Measurements from ENCODE around the gene SDS. TPM values are rescaled to one million over a fixed set of nuclear protein-coding genes. Genes with fewer than 3 reads are reported as not detected.

SDS gene, protein sequence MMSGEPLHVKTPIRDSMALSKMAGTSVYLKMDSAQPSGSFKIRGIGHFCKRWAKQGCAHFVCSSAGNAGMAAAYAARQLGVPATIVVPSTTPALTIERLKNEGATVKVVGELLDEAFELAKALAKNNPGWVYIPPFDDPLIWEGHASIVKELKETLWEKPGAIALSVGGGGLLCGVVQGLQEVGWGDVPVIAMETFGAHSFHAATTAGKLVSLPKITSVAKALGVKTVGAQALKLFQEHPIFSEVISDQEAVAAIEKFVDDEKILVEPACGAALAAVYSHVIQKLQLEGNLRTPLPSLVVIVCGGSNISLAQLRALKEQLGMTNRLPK
- total RNA-seq, result not detected

DNA sequence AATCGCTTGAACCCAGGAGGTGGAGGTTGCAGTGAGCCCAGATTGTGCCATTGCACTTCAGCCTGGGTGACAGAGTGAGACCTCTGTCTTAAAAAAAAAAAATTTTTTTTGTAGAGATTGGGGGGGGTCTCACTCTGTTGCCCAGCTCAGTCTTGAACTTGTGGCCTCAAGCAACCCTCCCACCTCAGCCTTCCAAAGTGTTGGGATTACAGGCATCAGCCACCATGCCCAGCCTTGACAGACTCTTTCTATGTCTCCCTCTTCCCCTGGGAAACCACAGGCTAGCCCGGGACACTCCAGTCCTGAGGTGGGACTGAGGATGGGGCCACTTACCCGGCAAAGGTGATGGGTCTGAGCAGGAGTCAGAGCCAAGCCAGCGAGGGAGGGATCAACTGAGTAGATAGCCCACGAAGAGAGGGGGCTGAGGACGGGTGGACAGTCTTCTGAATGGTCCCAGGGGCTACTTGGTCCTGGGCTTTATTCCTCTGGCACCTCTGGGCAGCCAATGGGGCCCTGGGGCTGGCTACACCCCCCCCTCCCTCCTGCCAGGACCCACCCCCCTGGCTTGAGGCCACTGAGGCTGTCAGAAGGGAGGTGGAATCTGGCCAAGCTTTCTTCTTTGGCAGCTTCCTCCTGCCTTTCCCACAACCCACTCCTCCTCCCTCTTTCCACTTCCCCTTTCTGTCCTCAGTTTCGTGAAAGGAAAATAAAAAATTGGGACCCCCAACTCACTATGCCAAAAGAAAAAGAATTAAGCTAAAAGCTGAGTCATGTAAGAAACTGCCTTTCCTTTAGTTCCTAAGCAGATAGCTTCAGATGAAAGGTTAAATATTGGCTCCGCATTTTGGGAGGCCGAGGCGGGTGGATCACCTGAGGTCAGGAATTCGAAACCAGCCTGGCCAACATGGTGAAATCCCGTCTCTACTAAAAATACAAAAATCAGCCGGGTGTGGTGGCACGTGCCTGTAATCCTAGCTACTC, at the start of gene SDS:
TSS of gene SDS (minus strand) at position 453 of the 981 bp plus-strand sequence. CDS start 4,179 bp downstream, outside the sequence.
- H3K9me3 Mint-ChIP-seq, result no peaks in the 10 kb centered on the region
- DNase-seq, result no peak
- no peaks in the 10 kb centered on the region for H3K4me1 Mint-ChIP-seq
- ChIA-PET CTCF (interaction anchor here (1.1 kb wide), 1 partner anchor 22 kb away, joined by 4 read pairs; no protein-coding TSS in a partner anchor), POLR2A (no interaction called here)
- no peak within 1 kb of the TSS for H3K27ac Mint-ChIP-seq
- no peaks in the 10 kb centered on the region for H3K36me3 Mint-ChIP-seq (ENCODE audit: low read depth)
- peaks cover 10% of the 10 kb centered on the region for H3K27me3 Mint-ChIP-seq
- H3K4me3 Mint-ChIP-seq, result no peak within 1 kb of the TSS

DNA sequence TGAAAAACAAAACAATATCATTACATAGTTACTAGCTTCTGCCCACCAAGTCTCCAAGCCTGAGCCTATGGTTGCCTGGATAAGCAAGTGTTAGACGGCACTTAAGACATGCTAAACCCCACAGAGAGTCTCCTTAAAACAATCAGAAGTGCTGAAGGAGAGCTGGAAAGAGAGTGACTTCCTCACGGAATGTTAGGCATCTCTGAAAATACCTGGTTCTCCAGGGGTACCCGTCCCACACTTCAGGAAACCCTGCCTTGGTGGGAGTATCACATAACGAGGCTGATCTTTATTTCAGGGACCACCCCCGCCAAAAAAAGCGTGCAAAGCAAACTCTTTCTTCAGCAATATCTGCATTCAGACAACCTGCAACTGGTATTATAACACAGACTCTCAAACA, 49.6 kb upstream of the SDS start:
- DNase-seq, result no peak
- no peaks in the 10 kb centered on the region for H3K36me3 Mint-ChIP-seq (ENCODE audit: low read depth)
- CTCF ChIA-PET, result no interaction called here
- no peak overlapping the region for H3K4me3 Mint-ChIP-seq
- POLR2A ChIA-PET, result no interaction called here
- H3K9me3 Mint-ChIP-seq, result no peaks in the 10 kb centered on the region
- H3K27ac Mint-ChIP-seq, result no peak overlapping the region
- no peaks in the 10 kb centered on the region for H3K4me1 Mint-ChIP-seq
- peaks cover 24% of the 10 kb centered on the region for H3K27me3 Mint-ChIP-seq

DNA sequence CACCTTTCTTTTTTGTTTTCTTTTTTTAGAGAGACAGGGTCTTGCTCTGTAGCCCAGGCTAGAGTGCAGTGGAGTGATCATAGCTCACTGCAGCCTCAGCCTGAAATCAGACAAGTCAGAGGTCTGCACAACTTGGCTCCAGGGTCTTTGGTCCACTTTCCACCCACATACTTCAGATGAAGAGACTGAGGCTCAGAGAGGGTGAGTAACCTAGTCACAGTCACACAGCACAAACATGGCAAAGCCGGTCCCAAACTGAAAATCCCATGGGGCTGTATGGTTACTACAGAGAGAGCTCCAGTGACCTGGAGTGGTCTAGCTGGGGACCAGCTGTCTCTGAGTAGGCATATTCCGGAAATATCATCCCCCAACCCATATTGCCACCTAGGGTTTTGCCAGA, 48.8 kb upstream of the SDS start:
- no peaks in the 10 kb centered on the region for H3K4me1 Mint-ChIP-seq

DNA sequence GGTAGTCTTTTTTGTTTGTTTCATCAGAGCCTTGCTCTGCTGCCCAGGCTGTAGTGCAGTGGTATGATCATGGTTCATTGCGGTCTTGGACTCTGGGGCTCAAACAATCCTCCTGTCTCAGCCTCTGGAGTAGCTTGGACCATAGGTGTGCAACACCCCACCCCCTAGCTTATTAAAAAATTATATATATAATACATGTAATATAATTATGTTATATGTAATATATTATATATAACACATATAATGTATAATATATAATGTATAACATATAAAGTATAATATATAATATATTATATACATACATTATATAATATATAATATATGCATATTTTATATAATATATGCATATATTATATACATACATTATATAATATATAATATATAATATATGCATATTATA, 46.2 kb upstream of the SDS start:
- Mint-ChIP-seq H3K9me3 (peaks cover 8% of the 10 kb centered on the region), H3K4me3 (no peak overlapping the region), H3K27ac (no peak overlapping the region), H3K4me1 (no peaks in the 10 kb centered on the region), H3K27me3 (peaks cover 27% of the 10 kb centered on the region), H3K36me3 (ENCODE audit: low read depth) (no peaks in the 10 kb centered on the region)
- no peak for DNase-seq
- CTCF ChIA-PET, result interaction anchor here (0.6 kb wide), 1 partner anchor 61 kb away, joined by 3 read pairs; no protein-coding TSS in a partner anchor
- POLR2A ChIA-PET, result no interaction called here

More for the DNA sequence above, 48.8 kb upstream of the SDS start:
- POLR2A ChIA-PET, result no interaction called here
- Mint-ChIP-seq H3K27me3 (peaks cover 23% of the 10 kb centered on the region), H3K9me3 (no peaks in the 10 kb centered on the region), H3K36me3 (ENCODE audit: low read depth) (no peaks in the 10 kb centered on the region), H3K27ac (no peak overlapping the region), H3K4me3 (no peak overlapping the region)
- DNase-seq, result no peak
- CTCF ChIA-PET, result interaction anchor here (0.6 to 1.3 kb wide), 3 partner anchors 9 to 456 kb away, joined by 3 to 5 read pairs (median 4); no protein-coding TSS in a partner anchor

DNA sequence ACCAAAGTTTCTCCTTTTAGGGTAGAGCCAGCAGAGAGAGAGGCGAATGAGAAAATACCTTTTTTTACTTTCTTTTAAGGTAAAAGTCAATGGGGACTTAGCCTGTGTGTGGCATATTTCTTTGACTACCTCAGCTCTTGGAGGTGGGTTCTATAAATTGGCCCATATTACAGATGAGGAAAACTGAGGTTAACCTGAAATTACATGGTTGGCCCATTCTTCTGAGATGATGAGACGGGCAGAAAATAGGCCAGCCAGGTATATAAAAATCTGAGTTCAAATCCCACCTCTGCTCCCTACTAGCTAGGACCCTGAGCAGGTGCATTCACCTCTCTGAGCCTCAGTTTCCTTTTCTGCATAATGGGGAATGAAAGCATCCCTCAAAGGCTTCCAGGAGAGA, 45.6 kb upstream of the SDS start:
- Mint-ChIP-seq H3K27me3 (peaks cover 27% of the 10 kb centered on the region), H3K4me3 (no peak overlapping the region), H3K9me3 (peaks cover 8% of the 10 kb centered on the region), H3K27ac (no peak overlapping the region), H3K4me1 (no peaks in the 10 kb centered on the region), H3K36me3 (ENCODE audit: low read depth) (no peaks in the 10 kb centered on the region)
- ChIA-PET CTCF (interaction anchor here (0.6 kb wide), 1 partner anchor 61 kb away, joined by 3 read pairs; no protein-coding TSS in a partner anchor), POLR2A (no interaction called here)
- no peak for DNase-seq

DNA sequence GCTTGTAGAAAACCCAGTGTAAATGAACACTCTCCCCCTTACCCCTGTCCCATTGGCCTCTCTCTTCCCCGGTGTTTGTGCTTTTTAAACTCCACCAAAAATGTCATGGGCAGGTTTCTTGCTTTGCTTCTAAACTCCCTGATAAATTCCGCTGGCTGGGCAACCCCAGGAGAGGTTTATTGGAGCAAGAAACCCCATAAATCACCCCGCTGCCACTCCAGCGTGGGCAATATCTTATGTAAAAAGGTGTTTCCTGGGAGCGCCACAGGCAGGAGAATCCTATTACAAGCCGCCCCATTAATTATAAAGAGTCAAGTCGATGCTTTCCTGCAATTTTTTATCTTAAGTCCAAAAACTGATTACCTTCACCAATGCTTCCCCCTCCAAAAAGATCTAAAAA, 45.2 kb upstream of the SDS start:
- POLR2A ChIA-PET, result no interaction called here

DNA sequence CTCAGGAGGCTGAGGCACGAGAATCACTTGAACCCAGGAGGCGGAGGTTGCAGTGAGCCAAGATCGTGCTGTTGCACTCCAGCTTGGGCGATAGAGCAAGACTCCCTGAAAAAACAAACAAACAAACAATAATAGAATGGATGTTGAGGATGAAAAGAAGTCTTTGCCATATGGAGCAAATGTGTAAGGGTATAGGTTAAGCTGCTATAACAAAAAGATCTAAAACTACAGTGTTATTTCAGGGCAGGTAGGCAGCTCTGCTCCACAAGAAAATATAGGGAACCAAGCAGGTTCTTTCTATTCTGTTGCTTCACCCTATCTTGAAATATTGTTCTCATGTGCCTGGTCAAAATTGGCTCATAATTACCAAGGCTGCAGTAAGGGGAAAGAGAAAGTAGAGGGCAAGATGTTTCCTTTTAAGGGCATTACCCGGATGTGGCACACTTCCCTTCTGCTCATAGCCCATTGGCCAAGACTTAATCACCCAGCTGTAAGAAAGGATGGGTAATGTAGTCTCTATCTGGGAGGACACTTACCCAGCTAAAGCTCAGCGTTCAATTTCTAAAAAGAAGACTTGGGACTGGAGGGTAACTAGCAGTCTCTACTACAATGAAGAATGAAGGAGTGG, 42.0 kb upstream of the SDS start:
- ChIA-PET POLR2A (no interaction called here), CTCF (interaction anchor here (0.6 to 1.5 kb wide), 3 partner anchors 14 to 248 kb away, joined by 3 to 5 read pairs (median 5); no protein-coding TSS in a partner anchor)
- H3K9me3 Mint-ChIP-seq, result peaks cover 8% of the 10 kb centered on the region
- H3K4me1 Mint-ChIP-seq, result no peaks in the 10 kb centered on the region
- H3K36me3 Mint-ChIP-seq (ENCODE audit: low read depth), result no peaks in the 10 kb centered on the region
- no peak for DNase-seq
- no peak overlapping the region for H3K4me3 Mint-ChIP-seq
- peaks cover 19% of the 10 kb centered on the region for H3K27me3 Mint-ChIP-seq
- no peak overlapping the region for H3K27ac Mint-ChIP-seq

More for the DNA sequence above, 45.2 kb upstream of the SDS start:
- Mint-ChIP-seq H3K27ac (no peak overlapping the region), H3K27me3 (peaks cover 27% of the 10 kb centered on the region), H3K4me1 (no peaks in the 10 kb centered on the region), H3K4me3 (no peak overlapping the region), H3K36me3 (ENCODE audit: low read depth) (no peaks in the 10 kb centered on the region), H3K9me3 (peaks cover 8% of the 10 kb centered on the region)
- DNase-seq, result no peak
- CTCF ChIA-PET, result no interaction called here

DNA sequence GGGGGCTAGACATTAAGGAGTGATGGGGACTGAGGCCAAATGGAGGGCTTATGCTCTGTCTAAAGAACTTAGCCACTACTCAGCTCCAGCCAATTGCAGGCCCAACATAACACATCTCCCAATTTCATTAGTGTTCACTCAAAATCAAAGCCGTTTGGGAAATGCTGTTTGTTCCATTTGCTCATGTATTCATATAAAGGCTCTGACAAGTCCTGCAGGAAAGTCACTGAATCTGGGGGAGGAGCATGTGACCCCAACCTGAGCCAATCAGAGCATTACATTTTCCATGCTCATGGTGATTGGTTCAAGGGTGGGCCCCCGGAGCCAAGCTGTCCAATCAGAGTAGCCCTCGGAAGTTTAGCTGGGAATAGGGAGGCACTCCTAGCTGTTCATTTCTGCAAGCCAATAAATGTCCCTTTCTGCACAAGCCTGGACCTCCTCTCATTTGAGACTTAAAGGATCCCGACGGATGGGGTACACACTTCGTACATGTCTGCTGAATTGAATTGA, 39.4 kb upstream of the SDS start:
- CTCF ChIA-PET, result no interaction called here
- DNase-seq, result no peak
- no peak overlapping the region for H3K27ac Mint-ChIP-seq
- H3K36me3 Mint-ChIP-seq (ENCODE audit: low read depth), result no peaks in the 10 kb centered on the region
- peaks cover 12% of the 10 kb centered on the region for H3K27me3 Mint-ChIP-seq
- POLR2A ChIA-PET, result no interaction called here
- H3K4me3 Mint-ChIP-seq, result no peak overlapping the region
- H3K4me1 Mint-ChIP-seq, result no peaks in the 10 kb centered on the region
- H3K9me3 Mint-ChIP-seq, result peaks cover 8% of the 10 kb centered on the region

DNA sequence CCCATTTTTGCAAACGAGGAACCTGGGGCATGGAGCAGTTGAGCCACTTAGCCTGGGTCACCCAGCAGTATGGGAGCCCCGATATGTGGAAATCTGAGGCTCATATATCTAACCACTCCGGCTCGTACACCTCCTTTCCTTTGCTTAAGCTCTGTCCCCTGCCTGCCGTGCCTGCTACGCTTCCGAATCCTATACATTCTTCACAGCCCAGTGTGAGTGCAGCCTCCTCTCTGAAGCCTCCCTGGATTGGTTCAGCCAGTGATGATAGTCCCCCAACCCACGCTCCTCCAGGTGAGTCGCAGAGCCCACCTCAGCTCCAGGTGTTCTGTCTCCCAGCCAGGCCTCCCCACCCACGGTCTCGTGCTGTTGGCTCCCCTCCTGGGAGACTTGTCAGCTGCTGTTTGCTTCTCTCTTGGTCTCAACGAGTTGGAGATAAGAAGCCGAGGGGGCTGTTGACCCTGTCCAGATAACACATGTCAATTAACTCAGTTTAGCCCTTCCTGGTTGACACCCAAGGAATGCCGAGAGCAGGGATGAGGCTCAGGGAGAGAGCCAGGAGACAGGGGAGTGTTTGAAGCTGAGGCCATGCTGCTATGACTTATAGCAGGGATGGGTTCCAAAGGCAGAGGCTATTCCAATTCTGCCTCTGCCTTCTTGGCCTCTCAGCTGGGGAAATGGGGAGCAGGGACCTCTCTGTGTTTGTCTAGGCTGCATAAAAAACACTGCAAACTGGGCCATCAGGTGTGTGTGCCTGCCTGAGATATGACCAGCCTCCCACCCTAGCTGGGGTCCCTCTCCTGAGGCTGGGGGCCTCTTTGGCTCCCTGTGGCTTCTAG, 37.5 kb upstream of the SDS start:
- Mint-ChIP-seq H3K4me3 (no peak overlapping the region), H3K4me1 (no peaks in the 10 kb centered on the region), H3K9me3 (peaks cover 7% of the 10 kb centered on the region), H3K27ac (no peak overlapping the region), H3K27me3 (peaks cover 2% of the 10 kb centered on the region), H3K36me3 (ENCODE audit: low read depth) (no peaks in the 10 kb centered on the region)
- POLR2A ChIA-PET, result no interaction called here
- CTCF ChIA-PET, result interaction anchor here (0.6 kb wide), 1 partner anchor 129 kb away, joined by 3 read pairs; no protein-coding TSS in a partner anchor
- no peak for DNase-seq

DNA sequence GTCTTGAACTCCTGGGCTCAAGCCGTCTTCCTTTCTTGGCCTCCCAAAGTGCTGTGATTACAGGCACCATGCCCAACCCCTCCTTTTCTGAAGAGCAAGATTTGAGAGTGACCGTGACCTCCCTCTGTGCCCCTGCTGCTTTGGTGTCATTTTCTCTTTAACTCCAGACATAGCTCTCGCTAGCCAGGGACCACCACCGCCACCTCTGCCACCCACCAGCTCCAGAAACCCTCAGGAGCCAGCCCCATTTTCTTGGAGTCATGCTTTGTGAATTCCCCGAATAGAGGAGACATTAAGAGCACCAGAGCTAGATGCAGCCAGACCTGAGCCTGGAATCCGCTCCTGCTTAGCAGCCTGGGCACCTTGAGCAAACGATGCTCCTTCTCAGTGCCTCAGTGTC, 36.6 kb upstream of the SDS start:
- CTCF ChIA-PET, result no interaction called here
- no peak overlapping the region for H3K27ac Mint-ChIP-seq
- no peak overlapping the region for H3K4me3 Mint-ChIP-seq
- POLR2A ChIA-PET, result no interaction called here
- peaks cover 3% of the 10 kb centered on the region for H3K9me3 Mint-ChIP-seq
- H3K4me1 Mint-ChIP-seq, result no peaks in the 10 kb centered on the region
- no peak for DNase-seq
- H3K36me3 Mint-ChIP-seq (ENCODE audit: low read depth), result no peaks in the 10 kb centered on the region
- no peaks in the 10 kb centered on the region for H3K27me3 Mint-ChIP-seq

DNA sequence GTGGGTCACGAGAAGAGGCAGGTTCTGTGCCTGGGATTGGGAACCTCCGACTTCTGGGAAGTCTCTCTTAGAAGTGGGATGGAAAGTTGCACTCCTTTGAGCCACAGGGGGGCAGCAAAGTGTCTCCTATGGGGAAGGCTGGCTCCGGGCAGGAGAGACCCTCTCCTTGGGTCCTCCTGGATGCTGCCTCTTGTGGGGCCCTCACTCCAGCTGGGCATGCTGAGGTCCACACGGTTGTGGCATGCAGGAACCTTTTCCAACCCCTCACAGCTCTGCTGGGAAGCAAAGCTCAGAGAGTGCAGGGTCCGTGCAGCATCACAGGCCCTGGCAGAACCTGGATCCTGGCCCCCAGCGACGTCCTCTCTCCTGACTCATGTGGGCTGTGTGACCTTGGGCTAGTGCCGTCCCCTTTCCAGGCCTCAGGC, 35.9 kb upstream of the SDS start:
- H3K27ac Mint-ChIP-seq, result no peak overlapping the region
- no peaks in the 10 kb centered on the region for H3K36me3 Mint-ChIP-seq (ENCODE audit: low read depth)
- CTCF ChIA-PET, result no interaction called here
- H3K9me3 Mint-ChIP-seq, result no peaks in the 10 kb centered on the region
- H3K4me3 Mint-ChIP-seq, result no peak overlapping the region
- DNase-seq, result no peak
- H3K27me3 Mint-ChIP-seq, result no peaks in the 10 kb centered on the region
- H3K4me1 Mint-ChIP-seq, result no peaks in the 10 kb centered on the region
- POLR2A ChIA-PET, result no interaction called here

DNA sequence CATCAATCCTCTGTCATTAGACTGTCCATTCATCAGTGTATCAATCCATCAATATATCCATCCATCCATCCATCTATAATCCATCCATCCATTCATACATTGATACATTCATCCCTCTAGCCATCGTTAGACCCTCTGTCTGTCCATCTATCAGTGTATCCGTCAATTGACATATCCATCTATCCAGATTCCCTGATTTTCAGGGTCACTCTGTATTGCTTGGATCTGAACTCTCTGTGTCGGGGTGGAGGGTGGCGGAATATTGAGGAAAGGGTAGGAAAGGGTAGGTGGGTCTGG, 35.6 kb upstream of the SDS start:
- DNase-seq, result no peak
- Mint-ChIP-seq H3K4me3 (no peak overlapping the region), H3K27ac (no peak overlapping the region), H3K4me1 (no peaks in the 10 kb centered on the region), H3K36me3 (ENCODE audit: low read depth) (no peaks in the 10 kb centered on the region), H3K27me3 (no peaks in the 10 kb centered on the region), H3K9me3 (no peaks in the 10 kb centered on the region)
- ChIA-PET POLR2A (no interaction called here), CTCF (no interaction called here)
